K562 (cell line): ENCODE results near the gene IP6K3. TPM values are rescaled to one million over a fixed set of nuclear protein-coding genes. Genes with fewer than 3 reads are reported as not detected.

Experiments
- polyA plus RNA-seq, 8 experiments: library from polyadenylated mRNA; depleted of rRNA in 4 of 8; stranded (reverse) in 5 of 8; unstranded in 3 of 8; fragments of >200 nt; fragmentation: Nextera tagmentation in 2 of 8; fragmentation: Illumina TruSeq in 1 of 8; extraction: Ambion mirVana in 2 of 8; extraction: Trizol in 1 of 8; gene quantifications; 2 replicates each; pipeline versions ENCODE4 v1.2.1 to v1.2.3, GENCODE V29; 2011 to 2014; ENCODE audit warnings: inconsistent platforms in 1 of 8, missing spikeins in 1 of 8
- total RNA-seq, 7 experiments: library from RNA; depleted of rRNA in 6 of 7; stranded (reverse); fragments of >200 nt in 6 of 7; fragmentation: Illumina TruSeq in 2 of 7; extraction: Trizol in 2 of 7; gene quantifications; 2 replicates each; pipeline versions ENCODE4 v1.2.1 to v1.2.3, GENCODE V29; 2011 to 2021; ENCODE audit warnings: low replicate concordance in 1 of 7
- TF ChIP-seq, protein P1 (sequence below), 3 experiments: fragments of 200-800 bp in 1 of 3; fragments of 250-450 bp in 1 of 3; fragments of 450-650 bp in 1 of 3; sonication (Bioruptor Pico) in 1 of 3; sonication (Bioruptor generic) in 1 of 3; formaldehyde crosslinking in 1 of 3; IDR thresholded peaks; 2 replicates each; pipeline versions ENCODE4 v1.6.1 to v1.8.0; 2016 to 2022; ENCODE audit warnings: mild to moderate bottlenecking in 2 of 3, missing genetic modification characterization in 2 of 3, missing compliant biosample characterization in 1 of 3, moderate library complexity in 1 of 3
- TF ChIP-seq, protein P2 (sequence below): fragments of 250-450 bp; sonication (Bioruptor Pico); IDR thresholded peaks from 2 replicates; pipeline ENCODE4 v1.5.0; 2020; ENCODE audit warnings: mild to moderate bottlenecking
- TF ChIP-seq, protein P3 (sequence below): fragments of 250-450 bp; sonication (Bioruptor Pico); IDR thresholded peaks from 2 replicates; pipeline ENCODE4 v1.5.0; 2021; ENCODE audit warnings: mild to moderate bottlenecking, borderline replicate concordance

IP6K3 gene
- total and polyA plus RNA-seq, 9 of the 15 experiments (the other 6 are each of a cell fraction or from before 2014, with no cell fraction given): not detected

DNA sequence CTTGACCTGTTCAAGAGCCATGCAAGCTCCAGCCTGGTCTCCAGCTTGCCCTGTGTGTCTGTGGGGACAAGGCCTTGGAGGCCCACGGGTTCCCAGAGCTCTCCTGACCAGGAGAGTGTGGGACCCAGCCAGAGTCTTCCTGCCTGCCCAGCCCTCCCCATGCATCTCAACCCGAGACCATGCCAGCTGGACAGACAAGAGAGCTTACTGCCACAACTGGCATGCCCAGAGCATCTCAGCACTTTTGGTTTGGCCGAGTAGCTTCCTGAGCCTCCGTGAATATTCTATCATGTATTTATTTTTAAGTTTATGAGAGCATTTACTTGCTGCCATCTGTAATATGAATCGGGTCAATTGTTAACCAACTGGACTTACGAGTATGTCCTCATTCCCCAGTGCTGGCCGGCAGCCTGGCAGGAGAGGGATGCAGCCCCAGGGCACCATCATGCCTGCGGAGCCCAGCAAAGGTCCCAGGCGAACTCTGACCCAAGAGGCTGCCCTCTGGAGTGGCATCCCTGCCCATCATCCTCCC is 14.9 kb downstream of the IP6K3 start (continued):
- TF ChIP-seq, protein P1, sequence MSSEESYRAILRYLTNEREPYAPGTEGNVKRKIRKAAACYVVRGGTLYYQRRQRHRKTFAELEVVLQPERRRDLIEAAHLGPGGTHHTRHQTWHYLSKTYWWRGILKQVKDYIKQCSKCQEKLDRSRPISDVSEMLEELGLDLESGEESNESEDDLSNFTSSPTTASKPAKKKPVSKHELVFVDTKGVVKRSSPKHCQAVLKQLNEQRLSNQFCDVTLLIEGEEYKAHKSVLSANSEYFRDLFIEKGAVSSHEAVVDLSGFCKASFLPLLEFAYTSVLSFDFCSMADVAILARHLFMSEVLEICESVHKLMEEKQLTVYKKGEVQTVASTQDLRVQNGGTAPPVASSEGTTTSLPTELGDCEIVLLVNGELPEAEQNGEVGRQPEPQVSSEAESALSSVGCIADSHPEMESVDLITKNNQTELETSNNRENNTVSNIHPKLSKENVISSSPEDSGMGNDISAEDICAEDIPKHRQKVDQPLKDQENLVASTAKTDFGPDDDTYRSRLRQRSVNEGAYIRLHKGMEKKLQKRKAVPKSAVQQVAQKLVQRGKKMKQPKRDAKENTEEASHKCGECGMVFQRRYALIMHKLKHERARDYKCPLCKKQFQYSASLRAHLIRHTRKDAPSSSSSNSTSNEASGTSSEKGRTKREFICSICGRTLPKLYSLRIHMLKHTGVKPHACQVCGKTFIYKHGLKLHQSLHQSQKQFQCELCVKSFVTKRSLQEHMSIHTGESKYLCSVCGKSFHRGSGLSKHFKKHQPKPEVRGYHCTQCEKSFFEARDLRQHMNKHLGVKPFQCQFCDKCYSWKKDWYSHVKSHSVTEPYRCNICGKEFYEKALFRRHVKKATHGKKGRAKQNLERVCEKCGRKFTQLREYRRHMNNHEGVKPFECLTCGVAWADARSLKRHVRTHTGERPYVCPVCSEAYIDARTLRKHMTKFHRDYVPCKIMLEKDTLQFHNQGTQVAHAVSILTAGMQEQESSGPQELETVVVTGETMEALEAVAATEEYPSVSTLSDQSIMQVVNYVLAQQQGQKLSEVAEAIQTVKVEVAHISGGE (CRISPR knock-in tag; IDR thresholded peaks at IDR 0.05): no peak
- TF ChIP-seq, protein P2, sequence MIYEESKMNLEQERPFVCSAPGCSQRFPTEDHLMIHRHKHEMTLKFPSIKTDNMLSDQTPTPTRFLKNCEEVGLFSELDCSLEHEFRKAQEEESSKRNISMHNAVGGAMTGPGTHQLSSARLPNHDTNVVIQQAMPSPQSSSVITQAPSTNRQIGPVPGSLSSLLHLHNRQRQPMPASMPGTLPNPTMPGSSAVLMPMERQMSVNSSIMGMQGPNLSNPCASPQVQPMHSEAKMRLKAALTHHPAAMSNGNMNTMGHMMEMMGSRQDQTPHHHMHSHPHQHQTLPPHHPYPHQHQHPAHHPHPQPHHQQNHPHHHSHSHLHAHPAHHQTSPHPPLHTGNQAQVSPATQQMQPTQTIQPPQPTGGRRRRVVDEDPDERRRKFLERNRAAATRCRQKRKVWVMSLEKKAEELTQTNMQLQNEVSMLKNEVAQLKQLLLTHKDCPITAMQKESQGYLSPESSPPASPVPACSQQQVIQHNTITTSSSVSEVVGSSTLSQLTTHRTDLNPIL: no peak
- TF ChIP-seq, protein P3, sequence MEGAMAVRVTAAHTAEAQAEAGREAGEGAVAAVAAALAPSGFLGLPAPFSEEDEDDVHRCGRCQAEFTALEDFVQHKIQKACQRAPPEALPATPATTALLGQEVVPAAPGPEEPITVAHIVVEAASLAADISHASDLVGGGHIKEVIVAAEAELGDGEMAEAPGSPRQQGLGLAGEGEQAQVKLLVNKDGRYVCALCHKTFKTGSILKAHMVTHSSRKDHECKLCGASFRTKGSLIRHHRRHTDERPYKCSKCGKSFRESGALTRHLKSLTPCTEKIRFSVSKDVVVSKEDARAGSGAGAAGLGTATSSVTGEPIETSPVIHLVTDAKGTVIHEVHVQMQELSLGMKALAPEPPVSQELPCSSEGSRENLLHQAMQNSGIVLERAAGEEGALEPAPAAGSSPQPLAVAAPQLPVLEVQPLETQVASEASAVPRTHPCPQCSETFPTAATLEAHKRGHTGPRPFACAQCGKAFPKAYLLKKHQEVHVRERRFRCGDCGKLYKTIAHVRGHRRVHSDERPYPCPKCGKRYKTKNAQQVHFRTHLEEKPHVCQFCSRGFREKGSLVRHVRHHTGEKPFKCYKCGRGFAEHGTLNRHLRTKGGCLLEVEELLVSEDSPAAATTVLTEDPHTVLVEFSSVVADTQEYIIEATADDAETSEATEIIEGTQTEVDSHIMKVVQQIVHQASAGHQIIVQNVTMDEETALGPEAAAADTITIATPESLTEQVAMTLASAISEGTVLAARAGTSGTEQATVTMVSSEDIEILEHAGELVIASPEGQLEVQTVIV (CRISPR knock-in tag): no peak
